ENCODE data around the gene A3GALT2.
A peak's percentile ranks its signal among the peaks of the same experiment; 100 is the strongest.

Gene A3GALT2

DNA sequence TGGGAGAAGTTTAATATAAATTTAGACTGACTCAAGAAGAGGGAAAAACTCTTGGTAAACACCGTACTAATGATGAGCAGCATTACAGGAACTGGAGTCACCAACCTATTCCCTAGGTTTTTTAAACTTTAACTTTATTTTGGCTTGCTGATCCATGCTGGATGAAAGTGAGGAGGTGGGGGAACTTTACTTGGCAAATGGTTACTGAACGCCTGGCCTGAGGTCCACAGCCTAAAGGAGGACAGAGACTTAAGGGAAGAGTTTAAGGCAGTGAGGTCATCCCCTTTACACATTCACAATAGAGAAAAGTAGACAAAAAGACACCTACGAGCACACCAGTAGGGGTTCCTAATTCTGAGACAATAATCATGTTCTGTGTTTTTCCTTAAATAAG, 25.6 kb upstream of the A3GALT2 start:
- no peak for ATAC-seq
- H3K4me1 Mint-ChIP-seq, result peaks cover 55% of the 10 kb centered on the region
- peak overlapping the region; percentile 37 for H3K27ac Mint-ChIP-seq
- peaks cover 6% of the 10 kb centered on the region for H3K27me3 Mint-ChIP-seq
- H3K9me3 Mint-ChIP-seq, result no peaks in the 10 kb centered on the region
- no peak for DNase-seq
- H3K4me3 Mint-ChIP-seq, result peak overlapping the region; percentile 87
- peaks cover 25% of the 10 kb centered on the region for H3K36me3 Mint-ChIP-seq (ENCODE audit: low read depth)

DNA sequence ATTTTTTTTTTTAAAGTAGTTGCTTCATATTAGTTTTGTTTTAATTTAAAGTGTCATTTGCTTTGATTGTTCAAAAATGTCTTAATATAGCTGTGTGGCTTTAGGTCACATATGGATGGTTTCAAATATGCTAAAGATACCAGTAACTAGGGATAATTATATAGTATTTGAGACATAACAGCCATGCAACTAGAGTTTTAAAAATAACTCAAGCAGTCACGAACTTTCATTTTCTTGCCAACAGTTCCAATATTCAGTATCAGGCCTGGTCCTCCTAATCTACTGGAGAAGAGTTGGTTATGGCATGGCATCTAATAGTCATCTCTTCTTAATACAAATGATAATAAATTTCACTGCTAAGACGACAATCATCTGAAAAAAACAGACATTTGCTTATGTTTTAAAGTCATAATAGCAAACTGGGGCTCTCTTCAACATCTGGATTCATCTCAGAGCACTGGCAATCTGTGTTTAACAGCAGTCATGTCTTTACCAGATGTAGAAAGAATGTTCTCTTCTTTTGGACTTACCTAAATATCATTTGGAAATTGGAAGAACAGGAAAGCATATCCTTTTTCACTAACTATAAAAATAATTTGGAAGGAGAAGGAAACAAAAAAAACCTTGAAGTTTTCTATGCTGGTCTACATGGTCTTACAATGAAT, 24.1 kb upstream of the A3GALT2 start:
- DNase-seq (no peak), ATAC-seq (no peak)
- H3K36me3 Mint-ChIP-seq (ENCODE audit: low read depth), result peaks cover 26% of the 10 kb centered on the region
- H3K27me3 Mint-ChIP-seq, result no peaks in the 10 kb centered on the region
- peaks cover 45% of the 10 kb centered on the region for H3K4me1 Mint-ChIP-seq
- no peaks in the 10 kb centered on the region for H3K9me3 Mint-ChIP-seq
- H3K4me3 Mint-ChIP-seq, result no peak overlapping the region
- H3K27ac Mint-ChIP-seq, result no peak overlapping the region

DNA sequence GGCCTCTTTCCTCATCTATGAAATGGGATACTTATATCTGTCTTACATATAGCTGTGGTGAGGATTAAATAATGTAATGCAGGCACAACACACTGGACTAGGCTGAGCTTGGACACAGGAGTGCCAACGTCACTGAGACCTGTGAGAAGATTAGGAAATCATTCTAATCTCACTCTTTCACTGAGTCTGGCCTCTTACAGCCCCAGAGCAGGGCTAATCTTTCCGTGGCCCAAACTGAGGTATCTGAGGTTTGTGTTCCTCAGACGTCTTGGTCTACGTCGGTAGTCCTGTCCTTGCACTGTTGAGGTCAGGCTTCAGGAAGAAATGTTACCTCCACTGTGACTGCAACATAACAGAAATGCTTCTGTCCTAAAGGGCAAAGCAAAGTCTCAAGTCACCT, 22.6 kb upstream of the A3GALT2 start:
- DNase-seq (no peak), ATAC-seq (no peak)
- peaks cover 39% of the 10 kb centered on the region for H3K4me1 Mint-ChIP-seq
- H3K9me3 Mint-ChIP-seq, result no peaks in the 10 kb centered on the region
- no peak overlapping the region for H3K27ac Mint-ChIP-seq
- no peak overlapping the region for H3K4me3 Mint-ChIP-seq
- peaks cover 26% of the 10 kb centered on the region for H3K36me3 Mint-ChIP-seq (ENCODE audit: low read depth)
- no peaks in the 10 kb centered on the region for H3K27me3 Mint-ChIP-seq

DNA sequence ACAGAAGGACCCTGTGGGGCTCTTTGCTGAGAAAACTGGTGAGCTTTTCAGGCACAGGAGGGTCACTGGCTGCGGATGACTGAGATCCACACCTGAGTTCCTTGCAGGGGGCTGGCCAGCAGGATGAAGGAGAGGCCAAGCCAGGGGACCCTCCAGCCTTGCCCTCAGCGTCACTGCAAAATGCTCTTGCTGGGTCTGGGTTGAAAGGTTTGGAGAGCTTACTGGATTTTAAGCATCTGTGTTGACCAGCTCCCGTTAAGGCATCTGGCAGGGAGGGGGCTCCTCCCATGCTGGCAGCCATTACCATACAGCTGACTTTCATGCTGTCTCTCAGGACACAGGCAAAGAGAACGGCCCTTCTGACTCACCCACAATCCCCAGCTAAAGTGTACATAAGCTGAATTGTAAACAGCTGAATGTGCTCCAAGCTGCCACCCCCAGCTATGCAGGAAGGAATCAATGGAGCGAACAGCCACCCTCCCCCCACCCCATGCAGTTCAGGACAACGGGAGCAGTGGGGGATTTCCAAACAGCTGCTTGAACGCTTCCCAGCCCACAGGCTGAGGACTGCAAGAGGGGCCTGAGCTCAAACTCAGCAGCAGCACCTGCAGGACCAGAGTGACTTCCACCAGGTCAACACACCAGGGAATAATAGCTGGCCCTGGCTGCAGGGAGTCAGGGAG, 21.3 kb upstream of the A3GALT2 start:
- Mint-ChIP-seq H3K27ac (no peak overlapping the region), H3K4me3 (no peak overlapping the region), H3K27me3 (no peaks in the 10 kb centered on the region), H3K36me3 (ENCODE audit: low read depth) (peaks cover 24% of the 10 kb centered on the region), H3K9me3 (no peaks in the 10 kb centered on the region), H3K4me1 (peaks cover 31% of the 10 kb centered on the region)
- DNase-seq (no peak), ATAC-seq (no peak)

DNA sequence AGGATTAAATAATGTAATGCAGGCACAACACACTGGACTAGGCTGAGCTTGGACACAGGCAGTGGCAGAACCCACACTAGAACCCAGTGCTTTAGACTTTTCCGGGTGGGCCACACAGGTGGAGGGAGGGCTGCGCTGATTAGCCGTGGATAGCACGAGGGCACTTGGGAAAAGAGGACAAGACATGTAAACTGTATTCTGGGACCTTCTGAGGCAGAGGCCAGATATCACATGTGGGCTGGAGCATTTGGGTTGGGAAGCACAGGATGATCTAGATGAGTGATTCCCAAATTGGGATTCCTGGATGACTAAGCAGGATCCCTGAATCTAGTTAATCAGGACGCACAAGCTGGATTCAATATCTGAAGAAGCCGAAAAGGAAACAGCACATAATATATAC, 20.3 kb upstream of the A3GALT2 start:
- DNase-seq (no peak), ATAC-seq (no peak)
- Mint-ChIP-seq H3K36me3 (ENCODE audit: low read depth) (peaks cover 15% of the 10 kb centered on the region), H3K27me3 (no peaks in the 10 kb centered on the region), H3K27ac (no peak overlapping the region), H3K9me3 (no peaks in the 10 kb centered on the region), H3K4me3 (no peak overlapping the region), H3K4me1 (peaks cover 21% of the 10 kb centered on the region)

DNA sequence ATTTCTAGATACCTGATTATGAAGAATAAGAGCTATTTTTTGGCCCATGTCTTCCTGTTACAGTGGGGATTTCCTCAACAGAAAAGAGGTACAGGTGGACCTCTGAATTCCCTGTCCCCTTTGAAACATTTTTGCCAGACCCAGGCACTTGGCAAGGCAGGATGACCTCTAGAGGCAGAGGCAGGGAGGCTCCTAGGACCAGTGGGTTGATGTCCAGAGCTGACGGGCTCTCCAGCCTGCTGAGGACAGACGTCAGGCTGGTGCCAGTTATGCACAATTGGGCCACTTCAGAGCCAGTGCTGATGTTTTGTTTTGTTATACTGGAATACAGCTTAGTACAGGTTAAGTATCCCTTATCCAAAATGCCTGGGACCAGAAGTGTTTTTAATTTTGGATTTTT, 18.5 kb upstream of the A3GALT2 start:
- Mint-ChIP-seq H3K27me3 (no peaks in the 10 kb centered on the region), H3K4me3 (no peak overlapping the region), H3K36me3 (ENCODE audit: low read depth) (peaks cover 15% of the 10 kb centered on the region), H3K27ac (no peak overlapping the region), H3K4me1 (peaks cover 14% of the 10 kb centered on the region), H3K9me3 (no peaks in the 10 kb centered on the region)
- ATAC-seq (no peak), DNase-seq (no peak)

DNA sequence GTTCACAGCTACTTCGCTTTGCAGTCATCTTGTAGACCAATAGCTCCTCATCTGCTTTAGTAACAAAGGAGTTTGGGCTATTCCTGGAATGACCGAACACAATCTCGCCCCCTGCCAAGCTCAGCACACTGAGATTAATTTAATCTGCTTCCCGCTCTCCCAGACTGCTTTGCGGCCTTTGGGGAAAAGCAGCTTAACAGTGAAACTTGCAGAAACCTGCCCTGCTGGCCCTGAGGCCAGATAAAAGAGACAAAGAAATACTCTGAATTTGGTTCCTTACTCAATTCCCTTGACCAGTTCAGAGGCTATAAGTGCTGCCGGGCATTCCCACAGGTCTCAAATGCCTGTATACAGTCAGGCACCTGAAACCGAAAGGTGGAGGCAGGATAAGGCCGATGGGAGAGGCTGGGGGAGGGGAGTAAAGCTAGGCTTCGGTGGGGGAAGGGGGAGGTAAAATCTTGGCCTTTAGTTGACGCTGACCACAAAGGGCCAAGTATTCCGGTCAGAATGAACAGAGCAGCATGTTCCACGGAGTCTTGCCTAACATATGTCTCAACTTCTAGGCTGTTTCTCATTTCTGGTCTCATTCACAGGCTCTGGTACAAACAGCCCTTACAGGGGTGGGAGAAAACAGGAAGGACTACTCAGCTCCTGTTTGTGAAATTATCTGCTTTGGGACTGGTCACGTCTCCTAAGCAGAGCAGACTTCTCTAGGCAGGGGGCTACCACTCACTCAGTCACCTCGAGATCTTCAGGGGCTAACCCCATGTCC, 17.7 kb upstream of the A3GALT2 start:
- no peak for ATAC-seq
- Mint-ChIP-seq H3K9me3 (no peaks in the 10 kb centered on the region), H3K4me1 (peaks cover 14% of the 10 kb centered on the region), H3K27me3 (no peaks in the 10 kb centered on the region), H3K4me3 (no peak overlapping the region), H3K27ac (no peak overlapping the region), H3K36me3 (ENCODE audit: low read depth) (peaks cover 9% of the 10 kb centered on the region)
- DNase-seq, result no peak

DNA sequence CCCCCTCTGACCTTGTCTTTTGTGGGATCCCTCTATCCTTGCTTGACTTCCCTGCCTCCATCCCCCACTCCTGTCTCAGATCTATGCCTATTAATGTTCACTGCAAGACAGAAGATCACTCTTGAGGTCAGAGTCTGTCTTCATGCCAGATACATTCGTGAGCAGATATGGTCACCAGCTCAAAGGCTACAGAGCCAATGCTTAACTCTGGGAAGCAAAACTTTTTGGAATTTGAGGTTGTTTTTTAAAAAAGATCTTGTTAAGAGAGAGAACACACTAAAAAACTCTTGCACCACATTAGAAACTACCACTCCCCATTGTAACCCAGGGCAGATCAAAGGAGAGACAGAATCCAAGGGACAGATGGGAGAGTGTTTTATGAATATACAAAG, 17.1 kb upstream of the A3GALT2 start:
- Mint-ChIP-seq H3K9me3 (no peaks in the 10 kb centered on the region), H3K27me3 (no peaks in the 10 kb centered on the region), H3K27ac (no peak overlapping the region), H3K4me3 (no peak overlapping the region), H3K36me3 (ENCODE audit: low read depth) (peaks cover 7% of the 10 kb centered on the region), H3K4me1 (peaks cover 14% of the 10 kb centered on the region)
- ATAC-seq (no peak), DNase-seq (no peak)

DNA sequence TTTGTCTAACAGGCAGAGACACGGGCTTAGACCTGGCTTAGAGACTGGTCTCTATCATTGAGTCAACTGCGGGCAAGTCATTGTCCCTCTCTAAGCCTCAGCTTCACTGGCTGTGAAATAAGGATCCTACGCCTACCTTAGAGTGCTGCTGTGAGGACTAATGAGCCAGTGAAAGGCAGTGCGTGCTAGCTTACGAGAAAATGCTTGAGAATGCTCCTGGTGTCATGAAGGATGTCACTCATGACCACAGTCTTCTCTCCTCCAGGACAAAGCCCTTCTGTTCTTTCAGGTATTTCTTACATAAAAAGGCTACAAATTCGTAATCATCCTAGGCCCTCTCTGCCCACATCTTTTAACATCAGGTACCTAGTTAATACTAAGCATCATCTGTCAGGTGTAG, 16.5 kb upstream of the A3GALT2 start:
- H3K9me3 Mint-ChIP-seq, result no peaks in the 10 kb centered on the region
- ATAC-seq (no peak), DNase-seq (no peak)
- H3K27me3 Mint-ChIP-seq, result no peaks in the 10 kb centered on the region
- H3K4me1 Mint-ChIP-seq, result peaks cover 10% of the 10 kb centered on the region
- no peak overlapping the region for H3K27ac Mint-ChIP-seq
- H3K4me3 Mint-ChIP-seq, result no peak overlapping the region
- peaks cover 10% of the 10 kb centered on the region for H3K36me3 Mint-ChIP-seq (ENCODE audit: low read depth)

DNA sequence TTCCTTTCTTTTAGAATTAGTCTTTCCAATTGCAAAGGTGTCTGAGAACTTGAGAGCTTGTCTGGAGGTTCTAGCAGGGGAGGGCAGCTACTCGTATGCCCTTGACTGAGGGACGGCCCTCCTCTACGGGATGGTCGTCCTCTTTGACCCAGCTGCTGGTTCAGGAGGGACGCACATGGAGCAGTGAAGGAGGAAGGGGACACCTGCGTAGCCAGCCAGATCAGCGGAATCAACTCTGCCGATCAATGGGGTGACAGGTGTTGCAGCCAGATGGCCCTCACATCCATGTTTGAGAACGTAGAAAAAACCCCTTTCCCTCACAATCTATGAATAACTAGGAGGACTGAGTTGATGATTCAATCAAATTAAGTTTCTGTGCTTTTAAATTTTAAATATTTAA, 15.7 kb upstream of the A3GALT2 start:
- peaks cover 10% of the 10 kb centered on the region for H3K4me1 Mint-ChIP-seq
- no peaks in the 10 kb centered on the region for H3K27me3 Mint-ChIP-seq
- no peak for DNase-seq
- no peak for ATAC-seq
- H3K4me3 Mint-ChIP-seq, result no peak overlapping the region
- peaks cover 8% of the 10 kb centered on the region for H3K36me3 Mint-ChIP-seq (ENCODE audit: low read depth)
- no peak overlapping the region for H3K27ac Mint-ChIP-seq
- no peaks in the 10 kb centered on the region for H3K9me3 Mint-ChIP-seq

DNA sequence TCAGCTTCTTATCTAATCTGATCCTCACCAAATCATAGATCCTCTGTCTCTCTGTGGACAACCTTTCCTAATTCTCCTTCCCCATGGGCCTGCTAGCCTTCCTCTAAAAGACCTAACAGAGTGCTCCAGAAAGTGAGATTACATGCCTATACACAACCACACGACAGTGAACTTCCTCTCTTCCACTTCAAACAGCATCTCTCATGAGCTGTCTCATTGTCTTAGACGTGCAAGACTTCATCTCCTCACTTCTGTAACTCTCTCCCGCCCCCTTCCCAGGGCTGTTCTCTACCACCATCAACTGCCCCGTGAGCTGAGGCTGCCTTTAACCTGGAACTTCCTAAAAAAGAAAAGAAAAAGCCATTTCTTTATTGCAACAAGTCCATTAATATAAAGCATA, 14.1 kb upstream of the A3GALT2 start:
- ATAC-seq, result no peak
- Mint-ChIP-seq H3K9me3 (no peaks in the 10 kb centered on the region), H3K27ac (no peak overlapping the region), H3K4me1 (peaks cover 9% of the 10 kb centered on the region), H3K36me3 (ENCODE audit: low read depth) (peaks cover 4% of the 10 kb centered on the region), H3K4me3 (no peak overlapping the region), H3K27me3 (no peaks in the 10 kb centered on the region)
- DNase-seq, result no peak

DNA sequence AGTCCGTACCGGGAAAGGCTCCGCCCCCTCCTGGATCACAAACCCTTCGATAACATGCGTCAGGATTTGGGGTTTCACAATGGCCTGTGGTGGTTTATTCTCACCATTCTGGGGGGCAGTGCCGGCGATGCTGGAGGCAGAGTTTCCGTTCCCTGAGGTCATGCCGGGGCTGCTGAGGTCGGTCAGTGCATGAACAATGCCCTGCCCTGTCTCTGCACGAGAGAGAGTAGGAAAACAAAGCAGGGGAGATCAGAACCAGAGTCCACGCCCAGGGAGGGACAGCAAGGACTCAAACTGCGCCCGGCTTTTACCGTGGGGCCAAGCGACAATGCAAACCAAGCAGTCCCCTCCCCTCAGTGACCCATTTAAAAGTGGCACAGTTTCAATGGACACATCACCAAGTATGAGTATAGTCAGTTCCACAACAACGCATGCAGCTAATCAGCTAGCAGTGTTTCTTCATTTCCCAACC, 13.2 kb upstream of the A3GALT2 start:
- no peaks in the 10 kb centered on the region for H3K9me3 Mint-ChIP-seq
- peaks cover 10% of the 10 kb centered on the region for H3K36me3 Mint-ChIP-seq (ENCODE audit: low read depth)
- no peak overlapping the region for H3K4me3 Mint-ChIP-seq
- no peaks in the 10 kb centered on the region for H3K27me3 Mint-ChIP-seq
- H3K27ac Mint-ChIP-seq, result no peak overlapping the region
- ATAC-seq (no peak), DNase-seq (no peak)
- peaks cover 9% of the 10 kb centered on the region for H3K4me1 Mint-ChIP-seq

DNA sequence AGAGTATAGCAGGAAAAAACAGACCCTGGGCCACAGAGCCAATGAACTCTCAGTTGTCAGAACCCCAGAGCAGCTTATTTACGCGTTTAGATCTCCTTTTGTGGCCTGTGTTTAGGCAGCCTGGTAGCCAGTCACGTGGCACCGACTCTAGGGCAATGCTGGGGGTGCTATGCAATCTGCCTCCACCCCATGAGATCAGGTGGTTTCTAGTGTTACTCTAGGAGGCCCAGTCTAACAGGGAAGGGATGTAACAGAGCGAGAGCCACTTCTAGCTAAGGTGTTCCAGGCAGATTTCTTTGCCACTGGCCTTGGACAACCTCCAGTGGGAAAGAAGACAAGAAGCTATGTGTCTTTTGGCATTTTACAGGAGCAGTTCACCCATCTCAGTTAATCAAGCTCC, 12.0 kb upstream of the A3GALT2 start:
- H3K27me3 Mint-ChIP-seq, result no peaks in the 10 kb centered on the region
- H3K4me3 Mint-ChIP-seq, result no peak overlapping the region
- DNase-seq (no peak), ATAC-seq (no peak)
- no peak overlapping the region for H3K27ac Mint-ChIP-seq
- peaks cover 5% of the 10 kb centered on the region for H3K4me1 Mint-ChIP-seq
- H3K36me3 Mint-ChIP-seq (ENCODE audit: low read depth), result peaks cover 18% of the 10 kb centered on the region
- no peaks in the 10 kb centered on the region for H3K9me3 Mint-ChIP-seq

DNA sequence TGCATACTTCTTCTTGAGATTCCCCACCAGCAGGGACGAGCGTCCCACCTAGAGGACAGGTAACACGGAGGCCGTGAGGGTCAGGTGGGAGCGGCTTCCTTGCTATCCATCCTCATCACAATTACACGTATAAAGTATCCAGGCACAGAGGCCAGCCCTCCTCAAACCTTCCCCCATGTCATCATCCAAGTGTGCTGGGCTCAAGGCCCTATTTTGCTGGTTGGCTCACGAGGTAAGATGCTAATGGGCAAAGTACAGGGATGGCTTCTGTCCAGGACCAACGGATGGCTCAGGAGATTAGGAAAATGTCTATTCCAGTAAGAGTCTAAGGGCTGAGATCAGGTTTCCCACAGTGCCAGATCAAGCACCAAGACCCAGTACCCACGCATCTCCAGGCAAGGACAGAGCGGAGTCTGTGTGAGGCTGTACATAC, 11.5 kb upstream of the A3GALT2 start:
- ATAC-seq, result no peak
- no peaks in the 10 kb centered on the region for H3K27me3 Mint-ChIP-seq
- H3K9me3 Mint-ChIP-seq, result no peaks in the 10 kb centered on the region
- H3K4me3 Mint-ChIP-seq, result no peak overlapping the region
- no peak overlapping the region for H3K27ac Mint-ChIP-seq
- no peak for DNase-seq
- peaks cover 18% of the 10 kb centered on the region for H3K36me3 Mint-ChIP-seq (ENCODE audit: low read depth)
- H3K4me1 Mint-ChIP-seq, result peaks cover 4% of the 10 kb centered on the region
